Liver (tissue), 9 donors: ENCODE measurements around the gene TPK1. TPM values are rescaled to one million over a fixed set of nuclear protein-coding genes. Genes with fewer than 3 reads are reported as not detected.
A peak's percentile ranks its signal among the peaks of the same experiment; 100 is the strongest.

Source experiments
- DNase-seq: peaks from one replicate; pipeline ENCODE4 v3.0.0-alpha.2; 2017; ENCODE audit warnings: low spot score
- H3K27ac ChIP-seq, 2 donors: one replicate each; pipeline ENCODE4 v1.7.0; 2013; ENCODE audit warnings: inconsistent platforms in 2 of 2, low read length in 2 of 2, control low read depth in 1 of 2, low read depth in 1 of 2, mild to moderate bottlenecking in 1 of 2
- H3K27me3 ChIP-seq, 4 donors: one replicate each; pipeline versions ENCODE4 v1.6.1 to v1.7.0; 2013; ENCODE audit warnings: low read length in 3 of 4, inconsistent platforms in 1 of 4, mild to moderate bottlenecking in 1 of 4, moderate library complexity in 1 of 4; ENCODE audit not compliant: control insufficient read depth in 4 of 4, insufficient read depth in 4 of 4
- H3K36me3 ChIP-seq, 4 donors: one replicate each; pipeline versions ENCODE4 v1.6.1 to v1.7.0; 2013; ENCODE audit warnings: low read length in 3 of 4, mild to moderate bottlenecking in 3 of 4, low read depth in 1 of 4, moderate library complexity in 1 of 4; ENCODE audit not compliant: control insufficient read depth in 4 of 4, insufficient read depth in 3 of 4
- H3K4me1 ChIP-seq, 4 donors: one replicate each; pipeline versions ENCODE4 v1.6.1 to v1.7.0; 2013; ENCODE audit warnings: low read length in 3 of 4, mild to moderate bottlenecking in 3 of 4, moderate library complexity in 1 of 4; ENCODE audit not compliant: control insufficient read depth in 4 of 4, insufficient read depth in 4 of 4
- H3K4me3 ChIP-seq, 3 donors: one replicate each; pipeline versions ENCODE4 v1.6.1 to v1.7.0; 2013; ENCODE audit warnings: low read length in 3 of 3, control low read depth in 1 of 3, low read depth in 1 of 3, mild to moderate bottlenecking in 1 of 3
- H3K9ac ChIP-seq, 2 donors: one replicate each; pipeline ENCODE4 v1.7.0; 2013; ENCODE audit warnings: low read length in 2 of 2, mild to moderate bottlenecking in 2 of 2, moderate library complexity in 2 of 2, control low read depth in 1 of 2, low read depth in 1 of 2
- H3K9me3 ChIP-seq, 4 donors: one replicate each; pipeline versions ENCODE4 v1.6.1 to v1.7.0; 2013; ENCODE audit warnings: low read length in 3 of 4; ENCODE audit not compliant: control insufficient read depth in 4 of 4
- EGR1 ChIP-seq, 2 donors: IDR thresholded peaks; 2 replicates each; pipeline ENCODE4 v1.6.1; 2016 to 2018; ENCODE audit warnings: antibody characterized with exemption in 2 of 2, low read depth in 2 of 2
- FOXA1 ChIP-seq: IDR thresholded peaks from 2 replicates; pipeline ENCODE4 v1.6.1; 2016; ENCODE audit warnings: antibody characterized with exemption
- FOXA2 ChIP-seq: IDR thresholded peaks from 2 replicates; pipeline ENCODE4 v1.6.1; 2016; ENCODE audit warnings: antibody characterized with exemption
- GABPA ChIP-seq, 2 donors: IDR thresholded peaks in 1 of 2; conservative IDR thresholded peaks in 1 of 2; 2 replicates each; pipeline ENCODE4 v1.6.1; 2016; ENCODE audit warnings: antibody characterized with exemption in 2 of 2, mild to moderate bottlenecking in 1 of 2, moderate library complexity in 1 of 2
- HNF4A ChIP-seq, 2 donors: conservative IDR thresholded peaks; 2 replicates each; pipeline ENCODE4 v1.6.1; 2016; ENCODE audit warnings: antibody characterized with exemption in 2 of 2, mild to moderate bottlenecking in 2 of 2
- HNF4G ChIP-seq: IDR thresholded peaks from 2 replicates; pipeline ENCODE4 v1.6.1; 2016; ENCODE audit warnings: antibody characterized with exemption
- JUND ChIP-seq, 2 donors: IDR thresholded peaks; 2 replicates each; pipeline ENCODE4 v1.6.1; 2016; ENCODE audit warnings: antibody characterized with exemption in 2 of 2
- NR2F2 ChIP-seq: IDR thresholded peaks from 2 replicates; pipeline ENCODE4 v1.6.1; 2016; ENCODE audit warnings: antibody characterized with exemption
- RAD21 ChIP-seq, 2 donors: IDR thresholded peaks; 2 replicates each; pipeline ENCODE4 v1.6.1; 2016; ENCODE audit warnings: antibody characterized with exemption in 2 of 2, mild to moderate bottlenecking in 2 of 2
- RXRA ChIP-seq, 2 donors: IDR thresholded peaks; 2 replicates each; pipeline ENCODE4 v1.6.1; 2017 to 2018; ENCODE audit warnings: antibody characterized with exemption in 2 of 2, mild to moderate bottlenecking in 1 of 2
- SP1 ChIP-seq: IDR thresholded peaks from 2 replicates; pipeline ENCODE4 v1.6.1; 2018; ENCODE audit warnings: antibody characterized with exemption, mild to moderate bottlenecking
- TAF1 ChIP-seq: conservative IDR thresholded peaks from 2 replicates; pipeline ENCODE4 v1.6.1; 2016; ENCODE audit warnings: antibody characterized with exemption, mild to moderate bottlenecking
- YY1 ChIP-seq: IDR thresholded peaks from 2 replicates; pipeline ENCODE4 v1.6.1; 2016; ENCODE audit warnings: antibody characterized with exemption, mild to moderate bottlenecking
- WGBS: extraction: QIAGEN DNeasy Blood & Tissue Kit; methylation state at CpG from one replicate; pipeline ENCODE4 v1.1.7; 2013; 5-methylcytosine and 5-hydroxymethylcytosine counted together
- polyA plus RNA-seq, 2 donors: library from polyadenylated mRNA; stranded (reverse) in 1 of 2; unstranded in 1 of 2; fragments of 200-250 nt in 1 of 2; fragments of >200 nt in 1 of 2; fragmentation: Nextera tagmentation in 1 of 2; extraction: Ambion mirVana in 1 of 2; gene quantifications; one replicate each; pipeline versions ENCODE4 v1.2.1 to v1.2.3, GENCODE V29; 2013 to 2015
- total RNA-seq, 2 donors: library from RNA; depleted of rRNA; stranded (reverse); fragments of >200 nt; gene quantifications; one replicate each; pipeline ENCODE4 v1.2.3, GENCODE V29; 2014
- TF ChIP-seq, protein P1 (sequence below): IDR thresholded peaks from 2 replicates; pipeline ENCODE4 v1.6.1; 2016; ENCODE audit warnings: antibody characterized with exemption
- TF ChIP-seq, protein P2 (sequence below): IDR thresholded peaks from 2 replicates; pipeline ENCODE4 v1.6.1; 2016; ENCODE audit warnings: antibody characterized with exemption
- TF ChIP-seq, protein P3 (sequence below): IDR thresholded peaks from 2 replicates; pipeline ENCODE4 v1.6.1; 2016; ENCODE audit warnings: antibody characterized with exemption, mild to moderate bottlenecking
- TF ChIP-seq, protein P4 (sequence below): fragments of 150-350 bp; IDR thresholded peaks from 2 replicates; pipeline ENCODE4 v1.5.1; 2017; ENCODE audit warnings: improper control_type of control experiment, low read depth, low read length; ENCODE audit not compliant: missing input control
- TF ChIP-seq, protein P5 (sequence below): IDR thresholded peaks from 2 replicates; pipeline ENCODE4 v1.6.1; 2016; ENCODE audit warnings: antibody characterized with exemption
- donor health status: healthy.
- donor health status: healthy.
- donor health status: healthy.
- donor health status: healthy.
- donor health status: healthy.

TPK1 gene
- total and polyA plus RNA-seq, 4 donors, result 2.2 to 7.5 (median 3.3) TPM

DNA sequence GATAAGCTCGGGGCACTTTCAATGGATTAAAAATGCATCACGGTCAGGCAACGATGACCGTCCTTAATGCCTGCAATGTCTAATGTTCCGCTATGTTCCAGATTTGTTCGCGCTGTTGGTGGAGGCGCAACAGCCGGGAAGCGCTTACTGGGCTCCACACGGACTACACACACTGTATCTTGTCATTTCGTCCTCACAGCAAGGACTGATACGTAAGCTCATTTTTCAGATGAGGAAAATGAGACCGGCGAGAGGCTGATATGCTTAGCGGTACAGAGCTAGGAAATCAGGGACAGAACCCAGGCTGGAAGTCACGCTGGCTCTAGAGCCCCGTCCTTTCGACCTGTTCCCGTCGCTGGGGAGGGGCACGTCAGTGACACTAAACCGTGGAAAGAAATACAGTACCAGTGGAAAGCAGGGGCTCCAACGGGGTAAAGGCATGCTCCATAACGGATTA, 670 bp downstream of the TPK1 start:
- Histone ChIP-seq H3K27ac (peak overlapping the region; percentile 72 to 91), H3K9me3 (peaks cover 3 to 9% (median 4%) of the 10 kb centered on the region in 4 donors), H3K9ac (peak overlapping the region; percentile 91 to 99), H3K4me1 (peaks cover 4 to 17% (median 9%) of the 10 kb centered on the region in 4 donors), H3K36me3 (no peaks in the 10 kb centered on the region), H3K4me3 (peak overlapping the region; percentile 71 to 83 (median 82)), H3K27me3 (no peaks in the 10 kb centered on the region)
- DNase-seq, result peak; percentile 56
- WGBS, result under 1% methylated on average over 25 of the region's 25 CpGs
- no peak for TF ChIP-seq SP1
- TF ChIP-seq EGR1 (IDR thresholded peaks at IDR 0.05; ENCODE audit: low read depth in 2 of 2), result no peak
- no peak for TF ChIP-seq JUND (IDR thresholded peaks at IDR 0.05)
- no peak for TF ChIP-seq FOXA1
- TF ChIP-seq HNF4G, result no peak
- TF ChIP-seq, protein P1, sequence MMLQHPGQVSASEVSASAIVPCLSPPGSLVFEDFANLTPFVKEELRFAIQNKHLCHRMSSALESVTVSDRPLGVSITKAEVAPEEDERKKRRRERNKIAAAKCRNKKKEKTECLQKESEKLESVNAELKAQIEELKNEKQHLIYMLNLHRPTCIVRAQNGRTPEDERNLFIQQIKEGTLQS, result no peak
- TF ChIP-seq, protein P2, sequence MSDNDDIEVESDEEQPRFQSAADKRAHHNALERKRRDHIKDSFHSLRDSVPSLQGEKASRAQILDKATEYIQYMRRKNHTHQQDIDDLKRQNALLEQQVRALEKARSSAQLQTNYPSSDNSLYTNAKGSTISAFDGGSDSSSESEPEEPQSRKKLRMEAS, result peak; percentile 27
- TF ChIP-seq GABPA (IDR thresholded peaks at IDR 0.05 in 1 of 2, conservative IDR thresholded peaks at IDR 0.05 in 1 of 2), result no peak
- peak in 1 of 2 donors; percentile 2 for TF ChIP-seq RAD21 (IDR thresholded peaks at IDR 0.05)
- TF ChIP-seq, protein P3, sequence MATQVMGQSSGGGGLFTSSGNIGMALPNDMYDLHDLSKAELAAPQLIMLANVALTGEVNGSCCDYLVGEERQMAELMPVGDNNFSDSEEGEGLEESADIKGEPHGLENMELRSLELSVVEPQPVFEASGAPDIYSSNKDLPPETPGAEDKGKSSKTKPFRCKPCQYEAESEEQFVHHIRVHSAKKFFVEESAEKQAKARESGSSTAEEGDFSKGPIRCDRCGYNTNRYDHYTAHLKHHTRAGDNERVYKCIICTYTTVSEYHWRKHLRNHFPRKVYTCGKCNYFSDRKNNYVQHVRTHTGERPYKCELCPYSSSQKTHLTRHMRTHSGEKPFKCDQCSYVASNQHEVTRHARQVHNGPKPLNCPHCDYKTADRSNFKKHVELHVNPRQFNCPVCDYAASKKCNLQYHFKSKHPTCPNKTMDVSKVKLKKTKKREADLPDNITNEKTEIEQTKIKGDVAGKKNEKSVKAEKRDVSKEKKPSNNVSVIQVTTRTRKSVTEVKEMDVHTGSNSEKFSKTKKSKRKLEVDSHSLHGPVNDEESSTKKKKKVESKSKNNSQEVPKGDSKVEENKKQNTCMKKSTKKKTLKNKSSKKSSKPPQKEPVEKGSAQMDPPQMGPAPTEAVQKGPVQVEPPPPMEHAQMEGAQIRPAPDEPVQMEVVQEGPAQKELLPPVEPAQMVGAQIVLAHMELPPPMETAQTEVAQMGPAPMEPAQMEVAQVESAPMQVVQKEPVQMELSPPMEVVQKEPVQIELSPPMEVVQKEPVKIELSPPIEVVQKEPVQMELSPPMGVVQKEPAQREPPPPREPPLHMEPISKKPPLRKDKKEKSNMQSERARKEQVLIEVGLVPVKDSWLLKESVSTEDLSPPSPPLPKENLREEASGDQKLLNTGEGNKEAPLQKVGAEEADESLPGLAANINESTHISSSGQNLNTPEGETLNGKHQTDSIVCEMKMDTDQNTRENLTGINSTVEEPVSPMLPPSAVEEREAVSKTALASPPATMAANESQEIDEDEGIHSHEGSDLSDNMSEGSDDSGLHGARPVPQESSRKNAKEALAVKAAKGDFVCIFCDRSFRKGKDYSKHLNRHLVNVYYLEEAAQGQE, result no peak
- TF ChIP-seq FOXA2, result no peak
- no peak for TF ChIP-seq NR2F2
- TF ChIP-seq, protein P4, sequence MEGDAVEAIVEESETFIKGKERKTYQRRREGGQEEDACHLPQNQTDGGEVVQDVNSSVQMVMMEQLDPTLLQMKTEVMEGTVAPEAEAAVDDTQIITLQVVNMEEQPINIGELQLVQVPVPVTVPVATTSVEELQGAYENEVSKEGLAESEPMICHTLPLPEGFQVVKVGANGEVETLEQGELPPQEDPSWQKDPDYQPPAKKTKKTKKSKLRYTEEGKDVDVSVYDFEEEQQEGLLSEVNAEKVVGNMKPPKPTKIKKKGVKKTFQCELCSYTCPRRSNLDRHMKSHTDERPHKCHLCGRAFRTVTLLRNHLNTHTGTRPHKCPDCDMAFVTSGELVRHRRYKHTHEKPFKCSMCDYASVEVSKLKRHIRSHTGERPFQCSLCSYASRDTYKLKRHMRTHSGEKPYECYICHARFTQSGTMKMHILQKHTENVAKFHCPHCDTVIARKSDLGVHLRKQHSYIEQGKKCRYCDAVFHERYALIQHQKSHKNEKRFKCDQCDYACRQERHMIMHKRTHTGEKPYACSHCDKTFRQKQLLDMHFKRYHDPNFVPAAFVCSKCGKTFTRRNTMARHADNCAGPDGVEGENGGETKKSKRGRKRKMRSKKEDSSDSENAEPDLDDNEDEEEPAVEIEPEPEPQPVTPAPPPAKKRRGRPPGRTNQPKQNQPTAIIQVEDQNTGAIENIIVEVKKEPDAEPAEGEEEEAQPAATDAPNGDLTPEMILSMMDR, result no peak
- peak; percentile 84 for TF ChIP-seq YY1
- TF ChIP-seq TAF1, result peak; percentile 72
- TF ChIP-seq RXRA (IDR thresholded peaks at IDR 0.05), result peak in 1 of 2 donors; percentile 10
- TF ChIP-seq, protein P5, sequence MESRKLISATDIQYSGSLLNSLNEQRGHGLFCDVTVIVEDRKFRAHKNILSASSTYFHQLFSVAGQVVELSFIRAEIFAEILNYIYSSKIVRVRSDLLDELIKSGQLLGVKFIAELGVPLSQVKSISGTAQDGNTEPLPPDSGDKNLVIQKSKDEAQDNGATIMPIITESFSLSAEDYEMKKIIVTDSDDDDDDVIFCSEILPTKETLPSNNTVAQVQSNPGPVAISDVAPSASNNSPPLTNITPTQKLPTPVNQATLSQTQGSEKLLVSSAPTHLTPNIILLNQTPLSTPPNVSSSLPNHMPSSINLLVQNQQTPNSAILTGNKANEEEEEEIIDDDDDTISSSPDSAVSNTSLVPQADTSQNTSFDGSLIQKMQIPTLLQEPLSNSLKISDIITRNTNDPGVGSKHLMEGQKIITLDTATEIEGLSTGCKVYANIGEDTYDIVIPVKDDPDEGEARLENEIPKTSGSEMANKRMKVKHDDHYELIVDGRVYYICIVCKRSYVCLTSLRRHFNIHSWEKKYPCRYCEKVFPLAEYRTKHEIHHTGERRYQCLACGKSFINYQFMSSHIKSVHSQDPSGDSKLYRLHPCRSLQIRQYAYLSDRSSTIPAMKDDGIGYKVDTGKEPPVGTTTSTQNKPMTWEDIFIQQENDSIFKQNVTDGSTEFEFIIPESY, result no peak
- no peak for TF ChIP-seq HNF4A (conservative IDR thresholded peaks at IDR 0.05)
